ENCODE results near the gene RABGAP1. TPM values are rescaled to one million over a fixed set of nuclear protein-coding genes. Genes with fewer than 3 reads are reported as not detected.

The RABGAP1 gene
- total RNA-seq, 3 donors from 2014 or later: 54.5 to 130 (median 55.9) TPM

DNA sequence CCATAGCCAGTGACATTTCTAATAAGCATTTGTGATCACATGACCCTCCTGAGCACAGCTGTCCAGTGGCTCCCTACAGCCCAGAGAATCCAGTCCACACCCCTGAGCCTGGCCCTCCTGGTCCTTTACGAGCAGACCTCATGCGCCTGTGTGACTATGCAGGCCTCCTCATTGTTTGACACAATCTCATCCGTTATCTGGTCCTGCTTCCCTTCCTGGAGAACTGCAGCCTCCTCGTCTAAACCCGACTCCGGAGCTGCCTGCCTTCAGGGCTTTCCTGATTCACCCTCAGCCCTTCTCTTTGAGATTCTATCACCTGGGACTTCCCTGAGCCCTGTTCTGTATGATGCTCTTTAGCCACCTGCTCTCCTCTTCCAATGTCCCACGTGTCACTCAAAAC is 172.4 kb downstream of the RABGAP1 start:
- Histone ChIP-seq H3K4me1 (ENCODE audit: low read depth) (peaks cover 6% of the 10 kb centered on the region), H3K4me3 (no peak overlapping the region), H3K9me3 (no peaks in the 10 kb centered on the region), H3K36me3 (ENCODE audit: low read depth) (peaks cover 5% of the 10 kb centered on the region)
- no peak for DNase-seq
- TF ChIP-seq, protein P1, sequence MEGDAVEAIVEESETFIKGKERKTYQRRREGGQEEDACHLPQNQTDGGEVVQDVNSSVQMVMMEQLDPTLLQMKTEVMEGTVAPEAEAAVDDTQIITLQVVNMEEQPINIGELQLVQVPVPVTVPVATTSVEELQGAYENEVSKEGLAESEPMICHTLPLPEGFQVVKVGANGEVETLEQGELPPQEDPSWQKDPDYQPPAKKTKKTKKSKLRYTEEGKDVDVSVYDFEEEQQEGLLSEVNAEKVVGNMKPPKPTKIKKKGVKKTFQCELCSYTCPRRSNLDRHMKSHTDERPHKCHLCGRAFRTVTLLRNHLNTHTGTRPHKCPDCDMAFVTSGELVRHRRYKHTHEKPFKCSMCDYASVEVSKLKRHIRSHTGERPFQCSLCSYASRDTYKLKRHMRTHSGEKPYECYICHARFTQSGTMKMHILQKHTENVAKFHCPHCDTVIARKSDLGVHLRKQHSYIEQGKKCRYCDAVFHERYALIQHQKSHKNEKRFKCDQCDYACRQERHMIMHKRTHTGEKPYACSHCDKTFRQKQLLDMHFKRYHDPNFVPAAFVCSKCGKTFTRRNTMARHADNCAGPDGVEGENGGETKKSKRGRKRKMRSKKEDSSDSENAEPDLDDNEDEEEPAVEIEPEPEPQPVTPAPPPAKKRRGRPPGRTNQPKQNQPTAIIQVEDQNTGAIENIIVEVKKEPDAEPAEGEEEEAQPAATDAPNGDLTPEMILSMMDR (IDR thresholded peaks at IDR 0.05): no peak
- intact Hi-C loops (cut with DNase I, micrococcal nuclease): no loop called here
- no peak for ATAC-seq

DNA sequence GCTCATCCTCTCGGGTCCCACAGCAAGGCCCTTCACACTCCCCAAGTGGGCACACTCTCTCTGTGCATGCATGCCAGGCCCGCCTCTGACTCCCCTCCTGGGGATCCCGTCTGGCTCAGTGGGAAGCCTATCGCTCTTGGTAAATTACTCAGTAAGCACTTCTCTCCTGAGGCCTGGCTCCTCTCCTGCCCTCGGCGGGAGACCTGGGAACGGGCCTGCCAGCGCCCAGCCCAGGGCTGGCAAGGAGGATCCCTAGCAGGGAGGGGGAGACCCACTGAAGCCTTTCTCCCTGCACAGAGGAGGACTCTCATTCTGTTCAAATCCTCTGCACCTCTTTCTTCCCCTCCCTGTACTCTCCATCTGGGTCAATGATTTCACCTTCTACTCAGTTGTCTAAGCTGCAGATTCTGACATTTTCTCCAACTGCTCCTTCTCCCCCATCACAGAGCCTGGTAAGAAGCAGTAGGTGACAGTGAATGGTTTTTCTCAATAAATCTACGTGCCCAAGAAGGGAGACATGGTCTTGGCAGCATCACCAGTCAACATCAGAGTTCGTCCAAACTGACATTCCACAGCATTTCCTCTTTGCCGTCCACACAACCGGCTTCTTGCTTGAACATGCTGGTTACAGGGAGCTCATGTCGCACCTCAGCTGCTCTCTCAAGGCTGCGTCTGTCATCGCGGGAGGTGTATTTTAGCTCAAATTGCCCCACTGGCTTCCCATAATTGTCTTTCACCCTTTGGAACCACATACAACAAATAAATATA is 174.5 kb downstream of the RABGAP1 start:
- Histone ChIP-seq H3K4me1 (ENCODE audit: low read depth) (peaks cover 6% of the 10 kb centered on the region), H3K4me3 (no peak overlapping the region), H3K36me3 (ENCODE audit: low read depth) (peaks cover 5% of the 10 kb centered on the region), H3K9me3 (no peaks in the 10 kb centered on the region)
- intact Hi-C loops (cut with DNase I, micrococcal nuclease): no loop called here
- no peak for DNase-seq
- TF ChIP-seq, protein P1 (IDR thresholded peaks at IDR 0.05): no peak
- ATAC-seq: no peak

DNA sequence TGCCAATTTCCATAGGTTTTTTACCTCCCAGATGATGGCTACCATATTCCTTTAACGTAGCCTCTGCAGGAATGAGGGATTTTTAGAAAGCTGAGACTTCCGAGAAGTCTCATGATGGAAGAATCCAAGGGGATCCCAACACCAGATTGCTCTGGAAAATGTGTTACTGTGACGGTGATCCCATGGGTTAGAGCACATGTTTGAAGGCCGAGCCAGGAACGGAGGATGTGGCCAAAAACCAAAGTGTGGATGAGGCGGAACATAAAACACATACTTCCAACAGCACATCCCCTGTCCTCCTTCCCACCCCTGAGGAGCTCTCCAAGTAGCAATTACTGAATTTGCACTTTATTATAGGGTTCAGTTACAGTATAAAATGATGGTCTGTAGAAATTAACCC is 175.2 kb downstream of the RABGAP1 start:
- intact Hi-C loops (cut with DNase I, micrococcal nuclease): no loop called here
- Histone ChIP-seq H3K36me3 (ENCODE audit: low read depth) (peaks cover 5% of the 10 kb centered on the region), H3K4me1 (ENCODE audit: low read depth) (peaks cover 8% of the 10 kb centered on the region), H3K4me3 (no peak overlapping the region), H3K9me3 (no peaks in the 10 kb centered on the region)
- no peak for DNase-seq
- ATAC-seq: no peak
- TF ChIP-seq, protein P1 (IDR thresholded peaks at IDR 0.05): no peak

DNA sequence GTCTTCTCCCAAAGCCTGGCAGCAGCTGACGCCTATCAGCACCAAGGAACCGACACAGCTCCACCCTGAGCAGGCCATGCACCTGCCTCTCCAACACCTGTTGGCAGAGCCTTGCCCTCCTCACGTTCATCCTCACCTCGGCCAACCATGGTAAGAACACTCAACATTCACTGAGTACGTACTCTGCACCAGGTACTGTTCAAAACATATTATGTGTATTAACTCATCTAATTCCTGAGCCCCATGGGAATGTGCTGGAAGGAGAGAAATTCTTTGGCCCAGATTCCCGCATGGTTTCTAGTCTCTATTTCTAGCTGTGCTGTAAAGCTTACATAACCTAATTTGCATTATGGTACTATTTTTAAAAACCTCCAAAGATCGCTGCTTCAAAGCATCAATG is 178.7 kb downstream of the RABGAP1 start:
- Histone ChIP-seq H3K36me3 (ENCODE audit: low read depth) (peaks cover 5% of the 10 kb centered on the region), H3K4me1 (ENCODE audit: low read depth) (peaks cover 7% of the 10 kb centered on the region), H3K4me3 (no peak overlapping the region), H3K9me3 (no peaks in the 10 kb centered on the region)
- intact Hi-C loops (cut with DNase I, micrococcal nuclease): no loop called here
- TF ChIP-seq, protein P1 (IDR thresholded peaks at IDR 0.05): no peak
- DNase-seq (no peak), ATAC-seq (peak; percentile 38)

DNA sequence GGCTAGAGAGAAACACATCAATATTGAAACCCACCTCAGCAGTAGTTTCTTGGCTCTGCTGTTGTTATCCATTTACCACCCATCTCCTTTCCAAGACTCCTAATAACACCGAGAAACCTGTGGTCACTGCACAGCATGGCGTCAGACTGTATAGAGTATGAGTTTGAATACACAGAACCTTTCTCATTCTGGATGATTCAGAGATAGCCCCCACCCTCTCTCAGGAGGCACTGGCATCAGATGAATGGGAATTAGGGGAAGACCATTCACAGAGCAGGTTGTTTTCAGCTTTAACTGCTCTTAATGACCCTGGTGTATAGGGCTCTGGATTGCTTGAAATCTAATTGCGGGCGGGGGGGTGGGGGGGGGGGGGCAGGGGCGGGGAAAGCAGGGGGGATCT is 179.3 kb downstream of the RABGAP1 start:
- ATAC-seq (no peak), DNase-seq (no peak)
- intact Hi-C loops (cut with DNase I, micrococcal nuclease): no loop called here
- Histone ChIP-seq H3K36me3 (ENCODE audit: low read depth) (peaks cover 5% of the 10 kb centered on the region), H3K4me1 (ENCODE audit: low read depth) (peaks cover 7% of the 10 kb centered on the region), H3K4me3 (no peak overlapping the region), H3K9me3 (no peaks in the 10 kb centered on the region)
- TF ChIP-seq, protein P1 (IDR thresholded peaks at IDR 0.05): no peak

All from mucosa of descending colon (tissue), 3 donors.